ENCODE measurements around the gene MYBPC2. TPM values are rescaled to one million over a fixed set of nuclear protein-coding genes. Genes with fewer than 3 reads are reported as not detected.

Gene MYBPC2
- total RNA-seq, 1 experiment from 2014 or later, result 0.18 TPM

DNA sequence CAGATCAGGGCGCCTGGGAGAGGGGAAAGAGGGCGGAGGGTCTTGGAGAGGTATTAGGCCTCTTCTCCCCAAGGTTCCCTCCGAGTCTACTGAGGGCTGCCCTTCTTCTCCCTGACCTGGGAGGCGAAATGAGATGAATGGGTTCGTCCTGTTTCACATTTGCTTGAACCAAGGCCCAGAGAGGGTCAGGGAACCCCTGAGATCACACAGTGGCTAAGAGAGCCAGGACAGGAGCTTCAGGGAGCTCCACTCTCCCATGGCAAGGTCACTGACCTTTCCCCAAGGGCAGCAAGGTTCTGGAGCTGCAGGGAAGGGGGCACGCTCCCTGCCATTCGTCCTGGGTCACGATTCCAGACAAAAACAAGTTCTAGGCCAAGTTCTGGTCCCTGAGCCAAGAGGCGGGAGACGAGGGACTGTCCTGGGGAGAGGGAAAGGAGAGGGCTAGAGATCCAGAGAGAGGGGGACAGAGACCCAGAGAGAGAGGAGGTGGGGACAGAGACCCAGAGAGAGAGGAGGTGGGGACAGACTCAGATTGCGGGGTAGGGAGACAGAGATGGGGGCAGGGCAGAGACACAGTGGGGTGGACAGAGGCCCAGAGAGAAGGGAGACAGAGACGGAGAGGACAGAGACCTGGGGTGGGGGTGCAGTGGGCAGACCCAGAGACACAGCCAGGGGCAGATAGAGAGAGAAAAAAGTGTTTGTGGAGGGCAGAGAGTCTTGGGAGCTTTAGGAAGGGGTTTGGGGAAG, 80.5 kb downstream of the MYBPC2 start:
- Histone ChIP-seq H3K4me1 (ENCODE audit: control insufficient read depth, insufficient read depth, low read length) (no peaks in the 10 kb centered on the region), H3K9me3 (ENCODE audit: control insufficient read depth, insufficient read depth, low read depth, low read length) (no peaks in the 10 kb centered on the region), H3K4me3 (ENCODE audit: low read depth in 2 of 2, low read length in 2 of 2) (no peak overlapping the region), H3K27me3 (ENCODE audit: control insufficient read depth, insufficient read depth, low read length) (no peaks in the 10 kb centered on the region), H3K36me3 (ENCODE audit: control insufficient read depth, insufficient read depth, low read length) (no peaks in the 10 kb centered on the region; the same call in 1 of the 2 replicates), H3K27ac (ENCODE audit: low read length) (no peak overlapping the region)
- DNase-seq (ENCODE audit: low read depth, low spot score) (no peak), ATAC-seq (no peak)
- ChIA-PET CTCF (no interaction called here), POLR2A (no interaction called here)
- in situ Hi-C loops (cut with HindIII; ENCODE audit: low pct_unique_long_range_greater_than_20kb, low sequenced_read_pairs) (no loop called here), intact Hi-C loops (cut with micrococcal nuclease; ENCODE audit: unreplicated experiment) (no loop called here)
- no peak for TF ChIP-seq POLR2AphosphoS5 (IDR thresholded peaks at IDR 0.05; ENCODE audit: low read depth, low read length)
- no peak for TF ChIP-seq REST (IDR thresholded peaks at IDR 0.05; ENCODE audit: insufficient read depth in 1 of 2, low read depth in 2 of 2, low read length in 1 of 2)
- TF ChIP-seq CTCF (IDR thresholded peaks at IDR 0.05), result no peak
- no peak for TF ChIP-seq SIN3A (IDR thresholded peaks at IDR 0.05; ENCODE audit: borderline replicate concordance, insufficient read depth, low read depth, low read length)
- TF ChIP-seq TCF7L2 (IDR thresholded peaks at IDR 0.05; ENCODE audit: low read depth, low read length), result no peak
- no TSS peak for BruUV-seq (replicated peaks)

DNA sequence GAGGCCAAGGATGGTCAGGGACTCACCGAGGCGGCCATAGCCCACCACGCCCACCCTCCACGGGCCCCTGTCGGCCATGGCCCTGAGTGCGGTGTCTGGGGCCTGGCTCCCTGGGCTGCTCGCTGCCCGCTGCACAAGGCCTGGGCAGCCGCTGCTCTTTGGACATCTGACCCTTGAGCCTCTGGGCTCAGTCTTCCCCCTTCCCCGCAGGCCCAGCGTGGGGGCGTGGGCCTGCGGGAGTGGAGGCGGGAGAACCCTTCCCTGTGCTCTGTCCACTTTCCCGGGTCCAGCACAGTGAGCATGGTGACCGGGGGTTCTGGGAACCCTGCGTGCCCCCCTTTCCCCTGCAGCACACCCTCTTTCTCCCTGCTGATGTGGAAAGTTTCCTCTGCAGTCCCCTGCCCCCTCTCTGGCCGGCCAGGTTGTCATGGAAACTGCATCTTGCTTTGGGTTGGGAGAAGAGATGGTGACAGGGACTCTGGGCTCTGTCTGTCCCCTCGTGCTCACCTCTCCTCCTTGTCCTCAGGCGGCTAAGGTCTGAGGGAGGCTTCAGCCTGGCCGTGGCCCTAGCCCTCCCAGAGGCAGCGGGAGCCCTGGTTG, 81.2 kb downstream of the MYBPC2 start, which contains the start of gene ASPDH:
ASPDH (minus strand) TSS at position 168 of the 600 bp plus-strand sequence; CDS start at position 78, 90 bp downstream.
- H3K4me1 ChIP-seq (ENCODE audit: control insufficient read depth, insufficient read depth, low read length), result no peaks in the 10 kb centered on the region
- DNase-seq (ENCODE audit: low read depth, low spot score) (no peak), ATAC-seq (no peak)
- ChIA-PET POLR2A (no interaction called here), CTCF (no interaction called here)
- H3K4me3 ChIP-seq (ENCODE audit: low read depth in 2 of 2, low read length in 2 of 2), result no peak within 1 kb of the TSS
- H3K27ac ChIP-seq (ENCODE audit: low read length), result no peak within 1 kb of the TSS
- intact Hi-C loops (cut with micrococcal nuclease; ENCODE audit: unreplicated experiment) (no loop called here), in situ Hi-C loops (cut with HindIII; ENCODE audit: low pct_unique_long_range_greater_than_20kb, low sequenced_read_pairs) (no loop called here)
- H3K9me3 ChIP-seq (ENCODE audit: control insufficient read depth, insufficient read depth, low read depth, low read length), result no peaks in the 10 kb centered on the region
- H3K36me3 ChIP-seq (ENCODE audit: control insufficient read depth, insufficient read depth, low read length), result no peaks in the 10 kb centered on the region; the same call in 1 of the 2 replicates
- no peak for TF ChIP-seq CTCF (IDR thresholded peaks at IDR 0.05)
- TF ChIP-seq POLR2AphosphoS5 (IDR thresholded peaks at IDR 0.05; ENCODE audit: low read depth, low read length), result no peak
- TF ChIP-seq REST (IDR thresholded peaks at IDR 0.05; ENCODE audit: insufficient read depth in 1 of 2, low read depth in 2 of 2, low read length in 1 of 2), result no peak
- TF ChIP-seq TCF7L2 (IDR thresholded peaks at IDR 0.05; ENCODE audit: low read depth, low read length), result no peak
- no peak for TF ChIP-seq SIN3A (IDR thresholded peaks at IDR 0.05; ENCODE audit: borderline replicate concordance, insufficient read depth, low read depth, low read length)
- H3K27me3 ChIP-seq (ENCODE audit: control insufficient read depth, insufficient read depth, low read length), result no peaks in the 10 kb centered on the region
- BruUV-seq (replicated peaks), result no TSS peak
